D721Med (cell line): ENCODE results near the gene CAPN5.

ENCODE experiments used
- DNase-seq: peaks from one replicate; pipeline ENCODE4 v3.0.0; 2011; ENCODE audit warnings: low spot score; ENCODE audit not compliant: insufficient read length
- FAIRE-seq: peaks from 2 replicates; lab custom pipeline; 2011; peaks lifted over from hg19 to GRCh38; lab: Jason Lieb, UNC
- CTCF ChIP-seq: IDR thresholded peaks from 2 replicates; pipeline ENCODE4 v1.5.1; 2012; ENCODE audit warnings: mild to moderate bottlenecking, control low read depth; ENCODE audit not compliant: insufficient read depth; ENCODE audit errors: missing control alignments

The CAPN5 gene

DNA sequence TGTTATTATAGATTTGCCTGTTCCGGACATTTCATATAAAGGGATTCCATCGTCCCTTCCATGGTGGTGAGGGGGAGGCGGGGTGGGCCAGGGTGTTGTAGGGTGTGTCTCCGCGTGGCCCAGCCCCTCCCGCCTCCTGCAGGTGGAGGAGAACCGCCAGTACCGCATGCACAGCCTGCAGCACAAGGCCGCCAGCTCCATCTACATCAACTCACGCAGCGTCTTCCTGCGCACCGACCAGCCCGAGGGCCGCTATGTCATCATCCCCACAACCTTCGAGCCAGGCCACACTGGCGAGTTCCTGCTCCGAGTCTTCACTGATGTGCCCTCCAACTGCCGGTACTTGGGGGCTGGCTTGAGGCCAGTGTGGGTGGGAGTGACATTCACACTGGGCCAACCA, 53.8 kb downstream of the CAPN5 start:
- no peak for TF ChIP-seq CTCF
- FAIRE-seq (no peak), DNase-seq (no peak)

DNA sequence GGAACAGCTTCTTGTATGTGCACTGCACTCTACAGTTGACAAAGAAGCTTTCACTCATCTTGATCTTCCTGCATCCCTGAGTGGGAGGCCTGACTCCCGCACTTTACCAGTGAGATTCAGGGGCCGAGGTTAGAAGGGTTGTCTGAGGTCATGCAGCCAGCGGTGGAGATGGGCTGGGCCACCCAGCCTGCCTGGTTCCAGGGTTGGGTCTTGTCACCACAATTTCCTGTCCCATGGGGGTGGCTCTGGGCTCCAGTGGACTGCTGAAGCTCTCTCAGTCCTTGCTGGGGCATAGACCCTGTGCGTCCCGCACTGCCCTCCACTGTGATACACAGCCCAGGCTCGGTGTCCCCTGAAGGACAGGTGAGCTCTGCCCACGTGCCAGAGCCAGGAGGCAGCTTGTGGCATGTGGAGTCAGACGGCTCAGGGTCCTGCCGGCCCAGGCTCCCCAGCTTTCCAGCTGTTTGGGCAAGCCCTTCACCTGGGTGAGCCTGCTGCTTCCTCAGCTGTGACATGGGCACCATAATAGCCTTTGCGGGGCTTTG, 54.4 kb downstream of the CAPN5 start:
- no peak for TF ChIP-seq CTCF
- FAIRE-seq (no peak), DNase-seq (no peak)

DNA sequence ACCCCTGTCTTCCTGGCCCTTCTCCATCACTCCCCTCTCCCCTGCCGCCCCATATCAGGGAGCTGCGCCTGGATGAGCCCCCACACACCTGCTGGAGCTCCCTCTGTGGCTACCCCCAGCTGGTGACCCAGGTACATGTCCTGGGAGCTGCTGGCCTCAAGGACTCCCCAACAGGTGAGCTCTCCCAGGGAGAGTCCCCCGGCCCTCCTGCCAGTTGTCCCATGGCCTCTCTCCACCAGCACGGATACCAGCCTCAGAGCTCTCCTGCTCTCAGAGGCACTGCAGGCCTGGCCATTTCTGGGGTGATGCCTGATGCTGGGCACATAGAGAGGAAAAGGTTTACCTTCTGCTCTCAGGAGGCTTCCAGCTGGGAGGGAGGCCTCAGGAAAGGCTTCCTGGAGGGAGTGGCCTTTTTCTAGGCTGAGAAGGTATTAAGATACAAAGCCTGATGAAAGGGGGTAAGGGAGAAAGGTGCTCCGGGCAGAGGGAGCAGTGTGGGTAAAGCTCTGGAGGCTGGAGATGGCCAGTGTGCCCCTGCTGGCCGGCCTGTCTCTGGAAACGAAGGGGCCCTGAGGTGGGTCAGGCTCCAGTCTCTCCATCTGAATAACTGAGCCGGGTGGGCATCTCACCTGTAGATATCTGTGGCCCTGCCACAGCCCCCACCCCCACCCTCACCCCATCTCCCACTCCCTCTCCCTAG, 55.3 kb downstream of the CAPN5 start:
- no peak for DNase-seq
- TF ChIP-seq CTCF: no peak
- FAIRE-seq: no peak

DNA sequence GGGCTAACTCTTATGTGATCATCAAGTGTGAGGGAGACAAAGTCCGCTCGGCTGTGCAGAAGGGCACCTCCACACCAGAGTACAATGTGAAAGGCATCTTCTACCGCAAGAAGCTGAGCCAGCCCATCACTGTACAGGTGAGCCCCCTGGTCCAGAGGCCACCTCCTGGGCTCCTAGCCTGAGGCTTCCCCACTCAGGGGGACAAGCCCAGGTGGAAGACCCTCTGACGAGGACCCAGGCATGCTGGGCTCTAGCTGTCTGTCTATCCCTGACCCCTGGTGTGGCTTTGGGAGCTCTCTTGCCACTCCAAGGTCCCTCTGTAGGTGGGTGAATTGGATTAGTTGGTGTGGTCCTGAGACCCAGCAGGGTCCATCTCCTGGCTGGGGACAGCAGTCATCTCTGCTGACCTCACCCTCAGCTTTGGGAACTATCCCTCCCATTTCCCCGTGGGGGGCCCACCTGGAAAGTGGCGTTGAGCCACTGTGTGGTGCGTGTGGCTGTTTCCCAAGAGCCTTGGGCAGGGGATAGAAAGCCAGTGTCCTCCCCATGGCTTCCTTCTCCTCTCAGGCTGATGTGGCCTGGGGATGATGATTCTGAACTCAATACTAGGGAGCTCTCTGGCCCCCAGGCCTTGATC, 55.9 kb downstream of the CAPN5 start:
- no peak for TF ChIP-seq CTCF
- FAIRE-seq: no peak
- no peak for DNase-seq

DNA sequence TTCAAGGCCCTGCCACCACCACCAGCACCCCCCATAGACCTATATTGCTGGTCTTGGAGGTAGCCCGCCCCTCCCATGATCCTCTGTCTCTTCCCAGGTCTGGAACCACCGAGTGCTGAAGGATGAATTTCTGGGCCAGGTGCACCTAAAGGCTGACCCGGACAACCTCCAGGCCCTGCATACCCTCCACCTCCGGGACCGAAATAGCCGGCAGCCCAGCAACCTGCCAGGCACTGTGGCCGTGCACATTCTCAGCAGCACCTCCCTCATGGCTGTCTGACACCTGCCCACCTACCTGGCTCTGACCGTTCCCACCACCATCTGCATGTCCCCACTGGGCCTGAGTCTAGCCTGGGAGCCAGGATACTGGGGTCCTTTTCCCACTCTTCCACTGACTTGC, 56.8 kb downstream of the CAPN5 start:
- TF ChIP-seq CTCF: no peak
- DNase-seq: no peak
- FAIRE-seq: no peak

- DNase-seq: no peak
- TF ChIP-seq CTCF: no peak
- FAIRE-seq: no peak
Measured at GRCh38 chr11:77124041-77124440, 57.3 kb downstream of the CAPN5 start.

DNA sequence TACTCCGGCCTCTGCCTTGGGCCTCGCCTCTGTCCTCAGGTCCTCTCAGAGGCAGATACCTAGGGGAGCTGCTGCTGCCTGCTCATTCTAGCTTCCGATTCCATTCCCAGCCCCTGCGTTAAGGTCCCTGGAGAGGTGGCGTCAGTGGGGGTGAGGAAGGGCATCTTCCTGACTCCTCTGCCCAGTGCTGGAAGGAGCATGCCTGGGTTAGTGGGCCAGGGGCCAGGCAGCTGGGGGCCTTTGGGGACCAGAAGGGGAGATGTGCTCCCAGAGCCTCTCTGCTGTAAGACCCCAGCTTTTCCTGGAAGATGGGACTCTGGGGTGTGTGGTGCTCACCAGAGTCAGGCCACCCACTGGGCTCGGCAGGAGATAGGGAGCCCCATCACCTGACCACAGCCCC, 57.7 kb downstream of the CAPN5 start:
- FAIRE-seq (no peak), DNase-seq (no peak)
- TF ChIP-seq CTCF: no peak
